Activated T-helper 17 cell treated with anti-CD3 and anti-CD28 coated beads, Interleukin-2, amount 50 U/mL, for 72 hours (primary cell): ENCODE measurements around the gene GLB1L3. TPM values are rescaled to one million over a fixed set of nuclear protein-coding genes. Genes with fewer than 3 reads are reported as not detected.
A peak's percentile ranks its signal among the peaks of the same experiment; 100 is the strongest.

Source experiments
- ATAC-seq: fragments of 150-1000 bp; cut with Tn5 transposase; replicated peaks from 2 replicates; pipeline ENCODE4 v1.10.0; 2021; ENCODE audit warnings: mild to moderate bottlenecking, moderate library complexity
- H3K27ac Mint-ChIP-seq: one replicate; pipeline ENCODE4 v1.8.0; 2022; ENCODE audit warnings: mixed read lengths
- H3K27me3 Mint-ChIP-seq: one replicate; pipeline ENCODE4 v1.8.0; 2022; ENCODE audit warnings: mixed read lengths
- H3K36me3 Mint-ChIP-seq: one replicate; pipeline ENCODE4 v1.8.0; 2022; ENCODE audit warnings: low read depth, mild to moderate bottlenecking, mixed read lengths
- H3K4me1 Mint-ChIP-seq: one replicate; pipeline ENCODE4 v1.8.0; 2022; ENCODE audit warnings: mixed read lengths
- H3K4me3 Mint-ChIP-seq: one replicate; pipeline ENCODE4 v1.8.0; 2022; ENCODE audit warnings: mild to moderate bottlenecking, mixed read lengths
- H3K9me3 Mint-ChIP-seq: one replicate; pipeline ENCODE4 v1.8.0; 2022; ENCODE audit warnings: mixed read lengths
- total RNA-seq, 2 donors: library from RNA; stranded (reverse); gene quantifications; one replicate each; pipeline ENCODE4 v1.2.3, GENCODE V29; 2022

The GLB1L3 gene
- total RNA-seq, 2 donors from 2014 or later = 10.9 to 15.7 TPM

DNA sequence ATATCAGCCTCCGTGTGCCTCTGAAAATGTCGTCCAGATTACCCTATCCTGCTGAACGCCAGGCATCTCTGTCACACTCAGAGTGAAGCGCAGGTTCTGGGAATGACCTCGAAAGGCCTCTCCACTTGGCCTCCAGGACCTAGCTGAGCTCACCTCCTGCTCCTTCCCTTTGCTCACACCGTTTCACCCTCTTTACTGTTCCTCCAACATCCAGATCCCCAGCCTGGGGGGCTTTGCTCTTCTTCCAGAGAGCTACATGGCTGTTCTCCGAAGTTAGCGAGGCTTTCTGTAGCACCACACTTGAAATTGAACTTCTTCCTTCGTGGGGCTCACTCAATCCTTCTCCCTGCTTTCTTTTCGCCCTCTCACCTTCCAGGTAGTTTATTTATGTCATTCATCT lies 83.5 kb downstream of the GLB1L3 start:
- H3K36me3 Mint-ChIP-seq = no peaks in the 10 kb centered on the region
- no peaks in the 10 kb centered on the region for H3K9me3 Mint-ChIP-seq
- H3K27ac Mint-ChIP-seq = peak overlapping the region; percentile 28
- H3K4me1 Mint-ChIP-seq = peaks cover 13% of the 10 kb centered on the region
- no peak for ATAC-seq
- H3K27me3 Mint-ChIP-seq = peaks cover 5% of the 10 kb centered on the region
- peak overlapping the region; percentile 40 for H3K4me3 Mint-ChIP-seq

DNA sequence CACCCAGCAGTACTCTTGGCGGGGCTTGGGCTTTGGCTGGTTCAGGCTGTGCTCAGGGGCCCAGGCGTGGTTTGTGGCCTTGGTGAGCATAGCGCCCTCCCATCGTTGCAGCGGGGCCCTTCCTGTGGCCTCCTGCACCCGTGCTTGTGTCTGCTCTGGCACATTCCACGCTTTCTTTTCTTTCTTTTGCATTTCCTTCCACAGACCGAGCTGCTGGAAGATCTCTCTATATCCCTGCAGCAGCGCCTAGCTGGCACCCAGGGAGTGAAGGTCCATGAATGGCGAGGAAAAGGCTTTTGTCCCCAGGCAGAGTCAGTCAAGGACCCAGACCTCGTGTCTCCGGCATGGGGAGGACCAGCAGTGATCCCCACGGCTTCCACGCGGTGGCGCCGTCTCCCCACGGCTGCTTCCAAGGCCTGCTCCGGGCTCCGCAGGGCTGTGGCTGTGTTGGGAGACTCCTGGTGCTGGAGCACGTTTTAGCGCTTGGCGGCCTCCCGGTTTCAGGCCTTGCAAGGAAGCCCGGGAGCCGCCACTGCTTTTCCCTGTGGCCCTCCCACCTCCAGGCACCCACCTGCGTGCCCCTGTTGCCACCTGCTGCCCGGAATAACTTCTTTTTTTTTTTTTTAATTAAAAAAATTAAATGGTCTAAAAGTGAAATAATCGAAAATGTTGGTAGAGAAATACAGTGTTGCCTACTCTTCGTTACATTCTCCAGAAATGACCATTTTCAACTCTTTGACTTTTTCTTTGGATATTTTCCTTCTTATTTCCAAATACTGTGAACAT lies 84.1 kb downstream of the GLB1L3 start:
- peaks cover 13% of the 10 kb centered on the region for H3K4me1 Mint-ChIP-seq
- peak overlapping the region; percentile 28 for H3K27ac Mint-ChIP-seq
- no peaks in the 10 kb centered on the region for H3K36me3 Mint-ChIP-seq
- peak overlapping the region; percentile 40 for H3K4me3 Mint-ChIP-seq
- peak; percentile 95 for ATAC-seq
- H3K9me3 Mint-ChIP-seq = no peaks in the 10 kb centered on the region
- peaks cover 5% of the 10 kb centered on the region for H3K27me3 Mint-ChIP-seq

GRCh38 chr11:134361661-134362060 lies 85.5 kb downstream of the GLB1L3 start:
- H3K27ac Mint-ChIP-seq = no peak overlapping the region
- H3K36me3 Mint-ChIP-seq = no peaks in the 10 kb centered on the region
- peaks cover 13% of the 10 kb centered on the region for H3K4me1 Mint-ChIP-seq
- no peak overlapping the region for H3K4me3 Mint-ChIP-seq
- peaks cover 5% of the 10 kb centered on the region for H3K27me3 Mint-ChIP-seq
- H3K9me3 Mint-ChIP-seq = no peaks in the 10 kb centered on the region
- ATAC-seq = no peak

- H3K9me3 Mint-ChIP-seq = no peaks in the 10 kb centered on the region
- peaks cover 5% of the 10 kb centered on the region for H3K27me3 Mint-ChIP-seq
- H3K4me3 Mint-ChIP-seq = no peak overlapping the region
- no peaks in the 10 kb centered on the region for H3K36me3 Mint-ChIP-seq
- ATAC-seq = no peak
- H3K27ac Mint-ChIP-seq = no peak overlapping the region
- peaks cover 13% of the 10 kb centered on the region for H3K4me1 Mint-ChIP-seq
These were observed 86.2 kb downstream of the GLB1L3 start for GRCh38 chr11:134362192-134362901.

DNA sequence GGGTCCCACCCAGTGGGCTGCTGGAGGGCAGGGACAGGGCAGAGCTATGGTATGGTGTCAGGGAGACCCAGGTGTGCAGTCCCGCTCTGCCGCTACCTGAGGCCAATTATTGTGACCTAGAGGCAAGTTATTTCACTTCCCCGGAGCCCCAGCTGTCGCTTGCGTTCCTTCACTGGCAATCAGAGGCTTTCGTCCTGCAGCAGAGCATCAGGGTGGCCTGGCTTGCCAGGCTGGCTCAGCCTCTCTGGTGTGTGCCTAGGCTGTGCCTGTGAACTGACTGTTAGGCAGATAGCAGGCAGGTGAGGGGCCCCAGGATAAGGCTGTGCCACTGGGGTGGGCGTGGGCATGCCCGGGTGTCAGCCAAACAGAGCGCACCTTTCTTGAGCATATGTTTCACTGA lies 87.0 kb downstream of the GLB1L3 start:
- H3K36me3 Mint-ChIP-seq = no peaks in the 10 kb centered on the region
- no peak for ATAC-seq
- no peak overlapping the region for H3K27ac Mint-ChIP-seq
- H3K4me1 Mint-ChIP-seq = peaks cover 13% of the 10 kb centered on the region
- no peaks in the 10 kb centered on the region for H3K9me3 Mint-ChIP-seq
- H3K27me3 Mint-ChIP-seq = peaks cover 5% of the 10 kb centered on the region
- no peak overlapping the region for H3K4me3 Mint-ChIP-seq

DNA sequence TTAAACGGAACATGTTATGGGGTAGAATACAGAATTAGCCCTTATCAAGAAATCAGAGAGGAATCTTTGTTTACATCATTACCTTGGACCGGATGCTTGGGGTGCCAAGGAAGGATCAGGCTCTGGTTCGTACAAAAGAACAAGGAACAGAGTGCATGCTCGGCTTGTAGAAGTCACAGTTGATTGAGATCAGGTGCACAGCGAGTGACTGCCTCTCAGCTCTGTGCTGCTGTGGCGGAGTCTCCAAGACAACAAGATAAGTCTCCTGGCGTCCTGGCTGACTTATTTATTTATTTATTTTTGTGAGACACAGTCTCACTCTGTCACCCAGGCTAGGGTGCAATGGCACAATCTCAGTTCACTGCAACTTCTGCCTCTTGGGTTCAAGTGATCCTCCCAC lies 87.4 kb downstream of the GLB1L3 start:
- peaks cover 5% of the 10 kb centered on the region for H3K27me3 Mint-ChIP-seq
- no peaks in the 10 kb centered on the region for H3K36me3 Mint-ChIP-seq
- no peak for ATAC-seq
- no peaks in the 10 kb centered on the region for H3K9me3 Mint-ChIP-seq
- H3K4me3 Mint-ChIP-seq = no peak overlapping the region
- H3K4me1 Mint-ChIP-seq = peaks cover 13% of the 10 kb centered on the region
- no peak overlapping the region for H3K27ac Mint-ChIP-seq

GRCh38 chr11:134364261-134364660 lies 88.1 kb downstream of the GLB1L3 start:
- no peak for ATAC-seq
- no peak overlapping the region for H3K27ac Mint-ChIP-seq
- no peaks in the 10 kb centered on the region for H3K9me3 Mint-ChIP-seq
- H3K36me3 Mint-ChIP-seq = no peaks in the 10 kb centered on the region
- H3K4me1 Mint-ChIP-seq = peaks cover 13% of the 10 kb centered on the region
- no peak overlapping the region for H3K4me3 Mint-ChIP-seq
- H3K27me3 Mint-ChIP-seq = peaks cover 5% of the 10 kb centered on the region

DNA sequence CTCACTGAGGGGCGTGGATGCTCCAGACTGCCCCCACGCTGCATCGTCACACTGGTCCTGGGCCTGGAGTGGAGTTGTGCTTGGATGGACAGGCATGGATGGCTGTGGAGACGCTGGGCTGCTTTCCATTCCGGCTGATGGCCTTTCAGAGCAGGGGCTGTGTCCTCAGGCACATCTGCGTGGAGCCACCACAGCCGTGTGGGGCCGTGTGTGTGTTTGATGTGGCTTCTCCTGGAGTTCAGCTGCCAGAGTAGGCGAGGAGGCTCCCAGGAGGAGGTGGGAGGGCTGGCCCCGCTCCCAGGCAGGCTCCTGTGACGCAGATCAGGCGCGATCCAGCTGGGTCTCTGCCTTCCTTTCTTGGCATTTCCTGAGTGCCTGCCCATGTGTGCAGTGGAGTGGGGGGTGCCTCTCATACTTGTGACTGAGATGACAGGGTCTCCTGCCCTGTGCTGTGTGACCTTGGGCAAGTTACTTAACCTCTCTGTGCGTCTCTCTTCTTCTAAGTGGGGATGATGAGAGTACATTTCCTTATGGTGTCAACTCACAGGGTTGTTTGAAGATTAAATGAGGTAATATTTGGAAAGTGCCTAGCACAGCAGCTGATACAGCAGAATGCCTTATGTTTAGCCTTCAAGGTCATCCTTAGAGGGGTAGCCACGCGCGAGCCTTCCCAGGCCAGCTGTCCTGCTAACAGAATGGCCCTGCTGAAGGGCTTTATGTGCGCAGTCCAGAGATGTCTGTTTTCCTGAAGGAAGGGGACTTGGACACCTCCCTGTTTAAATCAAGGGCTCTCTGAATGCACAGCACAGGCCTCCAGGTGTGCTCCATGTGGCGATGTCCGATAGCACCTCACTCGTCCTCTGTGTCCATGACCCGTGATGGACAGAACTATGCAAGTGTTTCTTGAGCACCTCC lies 89.1 kb downstream of the GLB1L3 start:
- Mint-ChIP-seq H3K4me1 (peaks cover 7% of the 10 kb centered on the region), H3K27me3 (peaks cover 5% of the 10 kb centered on the region), H3K36me3 (no peaks in the 10 kb centered on the region), H3K27ac (no peak overlapping the region), H3K4me3 (no peak overlapping the region), H3K9me3 (no peaks in the 10 kb centered on the region)
- no peak for ATAC-seq

GRCh38 chr11:134366254-134366653 lies 90.1 kb downstream of the GLB1L3 start:
- H3K27ac Mint-ChIP-seq = no peak overlapping the region
- H3K36me3 Mint-ChIP-seq = no peaks in the 10 kb centered on the region
- no peak overlapping the region for H3K4me3 Mint-ChIP-seq
- H3K4me1 Mint-ChIP-seq = peaks cover 6% of the 10 kb centered on the region
- H3K9me3 Mint-ChIP-seq = no peaks in the 10 kb centered on the region
- H3K27me3 Mint-ChIP-seq = peaks cover 5% of the 10 kb centered on the region
- ATAC-seq = no peak

DNA sequence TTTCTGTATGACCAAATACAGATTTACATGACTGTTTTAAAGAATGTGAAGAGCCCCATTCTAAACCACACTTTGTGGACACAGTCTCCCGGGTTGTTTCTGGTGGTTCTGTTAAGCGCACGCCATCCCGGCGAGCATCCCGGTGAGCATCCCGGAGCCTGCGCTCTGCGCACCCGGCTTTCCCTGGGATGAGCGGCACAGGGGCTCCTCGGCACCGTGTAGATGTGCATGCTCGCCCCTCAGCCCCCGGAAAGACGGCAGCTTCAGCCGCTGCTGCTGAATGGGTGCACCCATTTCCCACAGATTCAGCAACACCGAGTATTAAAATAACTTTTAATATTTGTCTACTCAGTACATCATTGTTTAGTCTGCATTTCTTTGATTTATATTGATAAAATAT lies 91.6 kb downstream of the GLB1L3 start:
- Mint-ChIP-seq H3K36me3 (no peaks in the 10 kb centered on the region), H3K9me3 (no peaks in the 10 kb centered on the region), H3K4me1 (no peaks in the 10 kb centered on the region), H3K27me3 (no peaks in the 10 kb centered on the region), H3K4me3 (no peak overlapping the region), H3K27ac (no peak overlapping the region)
- no peak for ATAC-seq

Other genes with a start within 250 kb of the GLB1L3 start
- gene JAM3, start 207.3 kb upstream of the GLB1L3 start, total RNA-seq = 10 to 100 TPM in 1 of 2 donors, 1 to 10 TPM in 1; 7.6 to 26.2 TPM
- 100 to 1,000 TPM in 1 of 2 donors, 10 to 100 TPM in 1; 77.5 to 103 TPM for gene NCAPD3, start 52.4 kb upstream of the GLB1L3 start, total RNA-seq
- gene VPS26B, start 51.7 kb upstream of the GLB1L3 start, total RNA-seq = 10 to 100 TPM; 36.6 to 40.7 TPM
- 10 to 100 TPM; 72.7 to 81.0 TPM for gene THYN1, start 23.0 kb upstream of the GLB1L3 start, total RNA-seq
- gene ACAD8, start 22.8 kb upstream of the GLB1L3 start, total RNA-seq = 10 to 100 TPM; 22.8 to 23.7 TPM
- 1 to 10 TPM; 2.0 to 4.0 TPM for gene GLB1L2, start 55.6 kb downstream of the GLB1L3 start, total RNA-seq
- gene B3GAT1, start 135.9 kb downstream of the GLB1L3 start, total RNA-seq = under 1 TPM; 0.16 to 0.17 TPM